A673 (cell line): ENCODE data around the gene S100A7A.

ENCODE experiments used
- CTCF ChIP-seq: fragments of 300-800, 200-600 bp; sonication (generic); conservative IDR thresholded peaks from 2 replicates; pipeline ENCODE4 v1.5.1; 2017; ENCODE audit warnings: low read depth, mild to moderate bottlenecking, antibody characterized with exemption, low read length, moderate library complexity, mixed read lengths
- EZH2 ChIP-seq: fragments of 200-600 bp; sonication (generic); IDR thresholded peaks from 2 replicates; pipeline ENCODE4 v1.6.1; 2017; ENCODE audit warnings: borderline replicate concordance, low read depth, mild to moderate bottlenecking, mixed read lengths, antibody characterized with exemption, low read length; ENCODE audit not compliant: poor library complexity, severe bottlenecking

GRCh38 chr1:153386500-153386901, 29.8 kb upstream of the S100A7A start:
- TF ChIP-seq EZH2, result no peak
- TF ChIP-seq CTCF, result no peak
